Memory B cell (primary cell): ENCODE results near the gene CDH2.

Experiments
- ATAC-seq: fragments of 150-1000 bp; cut with Tn5 transposase; 2 replicates; pipeline ENCODE4 v1.10.0; 2021; ENCODE audit warnings: low read depth, mild to moderate bottlenecking, moderate library complexity
- DNase-seq, 2 donors: peaks; one replicate each; pipeline ENCODE4 v3.0.0; 2022; ENCODE audit warnings: low spot score in 2 of 2
- H3K27ac Mint-ChIP-seq: one replicate; pipeline ENCODE4 v1.8.0; 2022; ENCODE audit warnings: mild to moderate bottlenecking, moderate library complexity, mixed read lengths
- H3K27me3 Mint-ChIP-seq: one replicate; pipeline ENCODE4 v1.8.0; 2022; ENCODE audit warnings: mixed read lengths
- H3K36me3 Mint-ChIP-seq: one replicate; pipeline ENCODE4 v1.8.0; 2022; ENCODE audit warnings: mild to moderate bottlenecking, mixed read lengths
- H3K4me1 Mint-ChIP-seq: one replicate; pipeline ENCODE4 v1.8.0; 2022; ENCODE audit warnings: mixed read lengths
- H3K4me3 Mint-ChIP-seq: one replicate; pipeline ENCODE4 v1.8.0; 2022; ENCODE audit warnings: mild to moderate bottlenecking, moderate library complexity, mixed read lengths
- H3K9me3 Mint-ChIP-seq: one replicate; pipeline ENCODE4 v1.8.0; 2022; ENCODE audit warnings: mixed read lengths

The CDH2 gene

GRCh38 chr18:28127763-28128658 is 48.9 kb downstream of the CDH2 start:
- H3K4me3 Mint-ChIP-seq = no peak overlapping the region
- no peak for ATAC-seq
- no peaks in the 10 kb centered on the region for H3K9me3 Mint-ChIP-seq
- H3K4me1 Mint-ChIP-seq = no peaks in the 10 kb centered on the region
- DNase-seq = no peak
- no peaks in the 10 kb centered on the region for H3K27me3 Mint-ChIP-seq
- no peak overlapping the region for H3K27ac Mint-ChIP-seq
- no peaks in the 10 kb centered on the region for H3K36me3 Mint-ChIP-seq

GRCh38 chr18:28127228-28127627 is 49.7 kb downstream of the CDH2 start:
- no peaks in the 10 kb centered on the region for H3K4me1 Mint-ChIP-seq
- DNase-seq = no peak
- no peaks in the 10 kb centered on the region for H3K36me3 Mint-ChIP-seq
- no peak overlapping the region for H3K27ac Mint-ChIP-seq
- no peaks in the 10 kb centered on the region for H3K27me3 Mint-ChIP-seq
- ATAC-seq = no peak
- H3K4me3 Mint-ChIP-seq = no peak overlapping the region
- H3K9me3 Mint-ChIP-seq = no peaks in the 10 kb centered on the region

GRCh38 chr18:28126768-28127167 is 50.2 kb downstream of the CDH2 start:
- DNase-seq = no peak
- Mint-ChIP-seq H3K36me3 (no peaks in the 10 kb centered on the region), H3K27me3 (no peaks in the 10 kb centered on the region), H3K9me3 (no peaks in the 10 kb centered on the region), H3K4me1 (no peaks in the 10 kb centered on the region), H3K27ac (no peak overlapping the region), H3K4me3 (no peak overlapping the region)
- no peak for ATAC-seq

GRCh38 chr18:28125051-28125450 is 51.9 kb downstream of the CDH2 start:
- H3K4me1 Mint-ChIP-seq = no peaks in the 10 kb centered on the region
- H3K36me3 Mint-ChIP-seq = no peaks in the 10 kb centered on the region
- DNase-seq = no peak
- H3K27ac Mint-ChIP-seq = no peak overlapping the region
- no peak for ATAC-seq
- H3K27me3 Mint-ChIP-seq = no peaks in the 10 kb centered on the region
- H3K4me3 Mint-ChIP-seq = no peak overlapping the region
- H3K9me3 Mint-ChIP-seq = peaks cover 2% of the 10 kb centered on the region

GRCh38 chr18:28124131-28125029 is 52.5 kb downstream of the CDH2 start:
- Mint-ChIP-seq H3K4me3 (no peak overlapping the region), H3K9me3 (peaks cover 4% of the 10 kb centered on the region), H3K27ac (no peak overlapping the region), H3K36me3 (no peaks in the 10 kb centered on the region), H3K27me3 (no peaks in the 10 kb centered on the region), H3K4me1 (no peaks in the 10 kb centered on the region)
- no peak for DNase-seq
- no peak for ATAC-seq

- peaks cover 4% of the 10 kb centered on the region for H3K9me3 Mint-ChIP-seq
- H3K4me3 Mint-ChIP-seq = no peak overlapping the region
- no peaks in the 10 kb centered on the region for H3K27me3 Mint-ChIP-seq
- H3K27ac Mint-ChIP-seq = no peak overlapping the region
- no peak for ATAC-seq
- DNase-seq = no peak
- H3K36me3 Mint-ChIP-seq = no peaks in the 10 kb centered on the region
- H3K4me1 Mint-ChIP-seq = no peaks in the 10 kb centered on the region
These were observed 53.4 kb downstream of the CDH2 start for GRCh38 chr18:28123401-28124030.

GRCh38 chr18:28120828-28121515 is 56.0 kb downstream of the CDH2 start:
- no peak for ATAC-seq
- no peak overlapping the region for H3K27ac Mint-ChIP-seq
- no peak for DNase-seq
- no peaks in the 10 kb centered on the region for H3K36me3 Mint-ChIP-seq
- H3K27me3 Mint-ChIP-seq = no peaks in the 10 kb centered on the region
- no peaks in the 10 kb centered on the region for H3K4me1 Mint-ChIP-seq
- H3K4me3 Mint-ChIP-seq = no peak overlapping the region
- H3K9me3 Mint-ChIP-seq = peaks cover 4% of the 10 kb centered on the region

- Mint-ChIP-seq H3K9me3 (peaks cover 9% of the 10 kb centered on the region), H3K27ac (no peak overlapping the region), H3K4me1 (no peaks in the 10 kb centered on the region), H3K36me3 (no peaks in the 10 kb centered on the region), H3K4me3 (no peak overlapping the region), H3K27me3 (no peaks in the 10 kb centered on the region)
- DNase-seq = no peak
- no peak for ATAC-seq
These were observed 60.5 kb downstream of the CDH2 start for GRCh38 chr18:28116461-28116860.

GRCh38 chr18:28115149-28115550 is 61.8 kb downstream of the CDH2 start:
- peaks cover 7% of the 10 kb centered on the region for H3K9me3 Mint-ChIP-seq
- H3K27me3 Mint-ChIP-seq = no peaks in the 10 kb centered on the region
- DNase-seq = no peak
- no peak for ATAC-seq
- no peaks in the 10 kb centered on the region for H3K36me3 Mint-ChIP-seq
- no peak overlapping the region for H3K27ac Mint-ChIP-seq
- no peak overlapping the region for H3K4me3 Mint-ChIP-seq
- no peaks in the 10 kb centered on the region for H3K4me1 Mint-ChIP-seq

GRCh38 chr18:28114472-28114871 is 62.5 kb downstream of the CDH2 start:
- Mint-ChIP-seq H3K9me3 (peaks cover 5% of the 10 kb centered on the region), H3K27ac (no peak overlapping the region), H3K4me3 (no peak overlapping the region), H3K36me3 (no peaks in the 10 kb centered on the region), H3K4me1 (no peaks in the 10 kb centered on the region), H3K27me3 (no peaks in the 10 kb centered on the region)
- ATAC-seq = no peak
- no peak for DNase-seq

GRCh38 chr18:28113271-28114029 is 63.5 kb downstream of the CDH2 start:
- Mint-ChIP-seq H3K27ac (no peak overlapping the region), H3K4me1 (no peaks in the 10 kb centered on the region), H3K36me3 (no peaks in the 10 kb centered on the region), H3K4me3 (no peak overlapping the region), H3K27me3 (no peaks in the 10 kb centered on the region), H3K9me3 (peaks cover 5% of the 10 kb centered on the region)
- DNase-seq = no peak
- ATAC-seq = no peak

- Mint-ChIP-seq H3K27ac (no peak overlapping the region), H3K4me1 (no peaks in the 10 kb centered on the region), H3K9me3 (peaks cover 5% of the 10 kb centered on the region), H3K4me3 (no peak overlapping the region), H3K27me3 (no peaks in the 10 kb centered on the region), H3K36me3 (no peaks in the 10 kb centered on the region)
- ATAC-seq (no peak), DNase-seq (no peak)
These were observed 64.9 kb downstream of the CDH2 start for GRCh38 chr18:28112056-28112470.

- no peak for DNase-seq
- H3K4me3 Mint-ChIP-seq = no peak overlapping the region
These were observed 66.0 kb downstream of the CDH2 start for GRCh38 chr18:28110924-28111323.

More at GRCh38 chr18:28110924-28111323, 66.0 kb downstream of the CDH2 start:
- Mint-ChIP-seq H3K4me1 (no peaks in the 10 kb centered on the region), H3K27me3 (no peaks in the 10 kb centered on the region), H3K36me3 (no peaks in the 10 kb centered on the region), H3K27ac (no peak overlapping the region), H3K9me3 (peaks cover 5% of the 10 kb centered on the region)
- ATAC-seq = no peak
